Fibroblast of peridontal ligament (primary cell): Measurements from ENCODE around the gene SSNA1.
A peak's percentile ranks its signal among the peaks of the same experiment; 100 is the strongest.

ENCODE experiments used
- DNase-seq: peaks from one replicate; pipeline ENCODE4 v3.0.0-alpha.2; 2010; ENCODE audit errors: extremely low read depth

SSNA1 gene

DNA sequence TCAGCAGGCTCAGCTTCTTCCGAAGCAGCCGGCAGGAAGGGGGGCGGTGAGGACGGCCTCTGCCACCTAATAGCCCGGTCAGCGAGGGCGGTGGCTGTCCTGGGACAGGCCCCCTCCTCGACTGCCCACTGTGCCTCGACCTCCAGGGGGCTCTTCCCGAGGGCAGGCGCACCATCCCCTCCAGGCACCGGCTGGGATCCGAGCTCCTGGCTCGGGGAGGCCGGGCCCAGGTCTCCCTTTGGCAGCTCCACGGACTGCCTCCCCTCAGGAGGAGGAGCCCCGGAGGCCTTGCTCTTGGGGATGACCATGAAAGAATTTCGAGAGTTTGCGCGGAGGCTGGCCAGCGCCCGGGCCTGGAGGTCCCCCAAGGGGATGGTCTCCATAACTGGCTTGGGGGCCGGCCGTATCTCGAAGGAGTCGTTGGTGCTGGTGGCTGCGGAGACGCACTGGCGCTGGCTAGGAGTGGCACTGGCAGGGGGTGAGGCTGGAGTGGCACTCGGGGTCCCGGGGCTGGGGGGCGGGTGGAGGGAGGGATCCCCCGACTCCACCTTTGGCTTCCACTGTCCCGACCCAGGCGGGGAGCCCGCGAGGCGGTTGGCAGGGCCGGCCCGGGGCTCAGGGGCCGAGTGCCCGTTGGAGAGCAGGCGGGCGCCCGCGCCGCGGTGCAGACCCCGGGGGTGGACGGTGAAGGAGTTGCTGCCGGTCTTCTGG lies 11.1 kb downstream of the SSNA1 start:
- peak; percentile 26 for DNase-seq

DNA sequence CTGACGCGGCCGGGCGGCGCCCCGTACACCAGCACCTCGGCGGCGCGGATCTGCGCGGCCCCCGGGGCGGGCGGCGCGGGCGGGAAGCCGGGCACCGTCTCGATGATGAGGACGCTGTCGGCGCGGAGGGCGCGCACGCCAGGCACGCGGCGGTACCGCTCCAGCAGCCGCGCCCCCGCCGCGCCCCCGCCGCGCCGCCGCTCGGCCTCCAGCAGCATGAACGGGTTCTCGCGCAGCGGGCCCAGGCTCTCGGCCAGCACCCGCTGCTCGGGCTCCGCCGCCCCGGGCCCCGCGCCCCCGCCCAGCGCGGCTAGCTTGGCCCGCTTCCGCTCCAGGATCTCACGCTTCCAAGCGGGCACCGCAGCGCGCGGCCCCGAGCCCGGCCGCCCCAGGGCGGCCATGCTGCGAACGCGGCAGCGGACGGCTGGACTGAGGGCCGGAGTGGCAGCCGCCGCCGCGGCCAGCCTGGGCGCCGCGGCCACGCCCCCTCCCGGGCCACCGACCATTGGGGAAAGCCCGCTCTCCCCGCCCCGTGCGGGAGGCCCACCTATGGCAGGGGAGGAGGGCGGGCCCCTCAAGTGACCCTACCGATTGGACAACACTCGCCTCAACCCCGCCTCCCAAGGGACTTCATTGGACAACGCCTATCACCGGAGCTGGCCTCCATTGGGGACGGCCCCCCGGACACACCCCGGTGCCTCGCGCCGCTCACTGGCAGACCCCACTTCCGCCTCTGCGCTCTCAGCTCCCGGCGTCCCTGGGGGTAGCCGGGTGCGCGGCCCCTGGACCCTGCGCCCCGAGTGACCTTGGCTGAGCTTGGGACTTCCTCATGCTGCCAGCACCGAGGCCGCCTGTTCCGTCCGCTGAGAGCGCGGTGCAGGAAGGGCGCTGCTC lies 12.1 kb downstream of the SSNA1 start, which contains the start of gene TPRN:
Gene TPRN (minus strand): TSS at position 431 of the 894 bp plus-strand sequence. CDS start 30 bp downstream, at position 401.
- DNase-seq: peak; percentile 98

DNA sequence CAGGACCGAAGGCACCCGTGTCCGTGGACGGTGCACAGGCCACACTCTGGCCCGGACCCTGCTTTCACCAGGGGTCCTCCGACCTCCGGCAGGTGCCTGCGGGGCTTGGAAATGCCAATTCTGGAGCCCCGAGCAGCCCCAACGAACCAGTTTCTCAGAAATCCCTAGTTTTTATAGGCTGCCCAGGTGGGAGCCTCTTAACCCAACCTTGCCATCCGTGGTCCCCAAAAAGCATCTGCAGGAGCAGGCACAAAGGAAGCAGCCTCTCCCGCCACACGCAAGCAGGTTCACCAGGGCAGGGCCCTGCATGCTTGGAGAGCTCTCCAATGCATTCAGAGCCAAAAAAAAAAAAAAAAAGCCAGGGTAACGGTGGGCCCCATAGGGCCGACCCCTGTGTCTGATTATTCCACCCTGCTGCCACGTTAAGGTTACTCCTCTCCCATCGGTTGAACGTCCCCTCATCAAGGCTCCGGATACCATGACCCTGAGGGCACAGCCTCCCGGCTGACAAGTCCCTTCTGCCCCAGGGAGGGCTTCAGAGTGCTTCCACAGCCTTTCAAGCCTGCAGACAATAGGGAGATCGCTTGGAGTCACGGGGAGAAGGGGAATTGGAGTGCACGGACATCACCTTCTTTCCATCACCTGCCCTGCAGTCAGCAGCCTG lies 12.9 kb downstream of the SSNA1 start:
- DNase-seq: no peak

- no peak for DNase-seq
Observed at GRCh38 chr9:137202966-137203365, 14.5 kb downstream of the SSNA1 start.

DNA sequence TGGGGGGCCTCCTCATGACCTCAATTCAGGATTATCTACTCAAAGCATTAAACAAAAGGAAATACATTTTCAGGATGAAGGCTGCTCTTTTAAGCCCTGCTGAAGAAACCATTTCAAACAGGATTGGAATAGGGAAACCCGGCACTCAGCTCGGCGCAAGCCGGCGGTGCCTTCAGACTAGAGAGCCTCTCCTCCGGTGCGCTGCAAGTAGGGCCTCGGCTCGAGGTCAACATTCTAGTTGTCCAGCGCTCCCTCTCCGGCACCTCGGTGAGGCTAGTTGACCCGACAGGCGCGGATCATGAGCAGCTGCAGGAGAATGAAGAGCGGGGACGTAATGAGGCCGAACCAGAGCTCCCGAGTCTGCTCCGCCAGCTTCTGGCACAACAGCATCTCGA lies 16.3 kb downstream of the SSNA1 start:
- DNase-seq: no peak

DNA sequence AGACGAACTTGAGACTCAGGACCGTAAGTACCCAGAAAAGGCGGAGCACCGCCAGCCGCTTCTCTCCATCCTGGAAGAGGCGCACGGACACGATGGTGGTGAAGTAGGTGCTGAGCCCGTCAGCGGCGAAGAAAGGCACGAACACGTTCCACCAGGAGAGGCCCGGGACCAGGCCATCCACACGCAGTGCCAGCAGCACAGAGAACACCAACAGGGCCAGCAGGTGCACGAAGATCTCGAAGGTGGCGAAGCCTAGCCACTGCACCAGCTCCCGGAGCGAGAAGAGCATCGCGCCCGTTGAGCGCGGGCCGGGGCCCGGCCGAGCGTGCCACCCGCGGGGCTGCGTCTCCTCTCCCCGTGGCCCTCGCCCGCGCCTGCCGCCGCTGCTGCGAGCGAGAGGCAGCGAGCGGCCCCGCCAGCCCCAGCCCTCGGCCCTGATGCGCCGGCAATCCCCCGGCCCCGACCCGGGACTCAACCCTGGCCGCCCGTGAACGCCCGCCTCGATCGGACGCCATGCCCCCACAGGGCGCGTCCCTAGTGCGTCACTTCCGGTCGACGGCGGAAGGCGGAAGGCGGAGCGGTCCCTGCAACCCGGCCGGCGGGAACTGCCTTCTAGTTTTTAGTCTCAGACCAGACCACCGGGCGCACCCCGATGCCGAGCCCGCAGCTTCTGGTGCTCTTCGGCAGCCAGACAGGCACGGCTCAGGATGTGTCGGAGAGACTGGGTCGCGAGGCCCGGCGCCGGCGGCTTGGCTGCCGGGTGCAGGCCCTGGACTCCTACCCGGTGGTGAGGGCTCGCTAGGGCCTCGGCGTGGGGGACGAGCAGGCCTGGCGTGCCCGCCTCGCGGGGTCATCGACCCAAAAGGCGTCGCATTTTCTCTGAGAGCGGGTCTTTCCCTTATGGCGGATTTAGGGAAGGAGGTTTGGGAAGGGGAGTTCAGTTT lies 16.9 kb downstream of the SSNA1 start, which contains the start of the genes NDOR1 and TMEM203:
Gene NDOR1 (plus strand): TSS at position 575 of the 944 bp plus-strand sequence. CDS start 78 bp downstream, at position 653.
Gene TMEM203 (minus strand): TSS at position 523 of the 944 bp plus-strand sequence. CDS start 234 bp downstream, at position 289.
- DNase-seq: peak; percentile 71

DNA sequence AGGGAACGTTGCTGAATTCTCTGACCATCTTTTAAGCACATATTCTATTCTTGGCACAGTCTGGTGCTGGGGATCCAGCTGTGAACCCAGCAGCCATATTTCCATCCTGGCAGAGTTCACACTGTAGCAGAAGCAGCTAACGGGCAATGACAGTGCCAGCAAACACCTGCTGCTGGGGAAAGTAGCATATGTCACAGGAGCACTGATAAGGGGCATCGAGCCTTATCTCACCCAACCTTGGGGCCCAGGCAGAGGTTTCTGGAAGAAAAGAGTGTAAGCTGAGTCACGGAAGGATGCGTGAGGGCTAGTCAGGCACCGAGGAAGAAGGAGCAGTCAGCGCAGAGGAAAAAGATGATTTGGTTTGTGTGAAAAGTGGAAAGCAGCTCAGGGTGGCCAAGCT lies 18.1 kb downstream of the SSNA1 start:
- DNase-seq: no peak

DNA sequence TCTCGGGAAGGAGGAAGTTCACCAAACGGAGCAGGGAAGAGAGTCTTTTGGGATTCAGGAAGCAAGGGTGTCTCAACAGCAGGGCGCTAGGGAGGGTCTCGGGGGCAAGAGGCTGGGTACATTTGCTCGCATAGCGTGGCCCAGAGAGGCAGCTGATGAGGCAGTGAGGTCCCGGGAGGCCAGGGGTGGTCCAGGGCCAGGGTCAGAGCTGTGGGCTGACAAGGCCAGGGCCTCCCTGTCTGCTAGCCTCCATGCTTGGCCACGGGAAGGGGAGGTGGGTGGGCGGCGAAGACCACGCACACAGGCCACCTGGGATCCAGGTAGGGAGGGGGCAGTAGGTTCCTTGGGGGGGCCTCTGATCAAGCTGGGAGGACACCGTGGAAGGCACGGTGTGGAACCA lies 23.1 kb downstream of the SSNA1 start:
- DNase-seq: no peak

- DNase-seq: no peak
Observed at GRCh38 chr9:137212520-137212919, 24.0 kb downstream of the SSNA1 start.

DNA sequence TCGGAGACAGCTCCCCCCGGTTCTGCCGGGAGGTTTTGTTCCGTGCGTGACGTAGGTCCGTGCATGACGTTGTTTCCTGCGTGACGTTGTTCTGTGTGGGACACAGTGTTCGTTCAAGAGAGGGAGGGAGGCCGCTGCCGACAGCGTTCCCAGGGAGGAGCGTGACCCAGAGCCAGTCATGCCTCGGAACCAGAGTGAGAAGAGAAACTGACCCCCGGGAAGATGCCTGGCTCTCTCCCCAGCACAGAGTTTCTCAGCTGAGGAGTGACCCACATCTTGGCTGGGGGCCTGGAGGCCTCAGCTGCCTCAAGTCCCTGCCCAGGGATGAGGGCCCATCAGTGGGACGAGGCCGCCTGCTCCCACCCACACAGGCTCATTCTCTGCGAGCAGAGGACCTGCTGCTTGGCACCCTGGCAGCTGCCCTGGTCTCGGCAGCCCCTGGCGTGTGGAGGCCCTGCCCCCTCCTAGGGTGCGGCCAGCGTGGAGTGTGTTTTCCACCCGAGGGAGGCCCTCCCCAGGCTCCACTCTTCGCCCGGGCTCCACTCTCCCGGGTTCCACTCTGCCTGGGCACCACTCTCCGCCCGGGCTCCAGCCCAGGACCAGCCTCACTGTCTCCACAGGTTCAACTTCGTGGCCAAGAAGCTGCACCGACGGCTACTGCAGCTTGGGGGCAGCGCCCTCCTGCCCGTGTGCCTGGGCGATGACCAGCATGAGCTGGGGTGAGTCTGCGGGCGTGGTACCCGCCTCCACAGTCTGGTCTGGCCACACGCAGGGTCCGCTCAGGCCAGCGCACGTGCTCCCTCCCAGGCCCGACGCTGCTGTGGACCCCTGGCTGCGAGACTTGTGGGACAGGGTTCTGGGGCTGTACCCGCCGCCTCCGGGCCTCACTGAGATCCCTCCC lies 24.9 kb downstream of the SSNA1 start:
- DNase-seq: no peak

DNA sequence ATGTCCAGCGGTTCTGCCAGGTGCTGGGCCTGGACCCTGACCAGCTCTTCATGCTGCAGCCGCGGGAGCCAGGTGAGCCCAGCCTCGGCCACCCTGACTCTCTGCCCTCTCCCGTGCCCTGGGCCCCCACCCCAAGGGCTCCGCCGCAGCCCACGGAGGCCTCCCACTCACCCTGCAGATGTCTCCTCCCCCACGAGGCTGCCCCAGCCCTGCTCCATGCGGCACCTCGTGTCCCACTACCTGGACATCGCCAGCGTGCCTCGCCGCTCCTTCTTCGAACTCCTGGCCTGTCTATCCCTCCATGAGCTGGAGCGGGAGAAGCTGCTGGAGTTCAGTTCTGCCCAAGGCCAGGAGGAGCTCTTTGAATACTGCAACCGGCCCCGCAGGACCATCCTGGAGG lies 26.1 kb downstream of the SSNA1 start:
- DNase-seq: no peak

GRCh38 chr9:137215196-137215986 lies 26.9 kb downstream of the SSNA1 start:
- no peak for DNase-seq

DNA sequence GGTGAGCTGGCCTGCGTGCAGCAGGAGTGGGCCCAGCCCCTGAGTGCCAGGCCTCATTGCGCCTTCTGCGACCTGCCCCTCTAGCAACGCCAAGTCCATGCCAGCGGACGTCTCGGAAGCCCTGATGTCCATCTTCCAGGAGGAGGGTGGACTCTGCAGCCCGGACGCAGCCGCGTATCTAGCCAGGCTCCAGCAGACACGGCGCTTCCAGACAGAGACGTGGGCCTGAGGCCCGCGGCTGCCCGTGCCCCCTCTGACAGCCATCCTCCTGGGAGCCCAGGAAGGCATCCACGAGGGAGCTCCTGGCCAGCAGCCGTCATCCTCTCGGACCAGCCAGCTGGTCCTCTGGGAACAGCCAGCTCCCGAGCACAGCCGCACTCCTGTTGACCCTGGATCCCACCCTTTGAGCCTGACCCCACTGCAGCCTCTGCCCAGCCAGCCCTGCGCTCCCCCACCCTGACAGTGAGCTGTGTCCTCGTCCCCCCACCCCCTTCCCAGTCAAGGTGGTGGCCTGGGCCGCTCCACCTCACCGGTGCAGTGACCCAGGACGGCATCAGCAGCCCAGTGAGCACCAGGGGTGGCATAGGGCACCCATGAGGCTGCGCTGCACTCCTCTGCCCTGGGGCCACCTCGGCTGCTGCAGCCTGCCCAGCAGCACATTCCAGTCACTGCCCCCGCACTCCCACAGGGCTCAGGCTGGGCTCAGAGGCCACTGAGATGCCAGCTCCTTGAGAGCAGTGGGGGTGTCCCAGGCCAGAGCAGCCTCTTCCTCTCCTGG lies 27.9 kb downstream of the SSNA1 start:
- DNase-seq: no peak

DNA sequence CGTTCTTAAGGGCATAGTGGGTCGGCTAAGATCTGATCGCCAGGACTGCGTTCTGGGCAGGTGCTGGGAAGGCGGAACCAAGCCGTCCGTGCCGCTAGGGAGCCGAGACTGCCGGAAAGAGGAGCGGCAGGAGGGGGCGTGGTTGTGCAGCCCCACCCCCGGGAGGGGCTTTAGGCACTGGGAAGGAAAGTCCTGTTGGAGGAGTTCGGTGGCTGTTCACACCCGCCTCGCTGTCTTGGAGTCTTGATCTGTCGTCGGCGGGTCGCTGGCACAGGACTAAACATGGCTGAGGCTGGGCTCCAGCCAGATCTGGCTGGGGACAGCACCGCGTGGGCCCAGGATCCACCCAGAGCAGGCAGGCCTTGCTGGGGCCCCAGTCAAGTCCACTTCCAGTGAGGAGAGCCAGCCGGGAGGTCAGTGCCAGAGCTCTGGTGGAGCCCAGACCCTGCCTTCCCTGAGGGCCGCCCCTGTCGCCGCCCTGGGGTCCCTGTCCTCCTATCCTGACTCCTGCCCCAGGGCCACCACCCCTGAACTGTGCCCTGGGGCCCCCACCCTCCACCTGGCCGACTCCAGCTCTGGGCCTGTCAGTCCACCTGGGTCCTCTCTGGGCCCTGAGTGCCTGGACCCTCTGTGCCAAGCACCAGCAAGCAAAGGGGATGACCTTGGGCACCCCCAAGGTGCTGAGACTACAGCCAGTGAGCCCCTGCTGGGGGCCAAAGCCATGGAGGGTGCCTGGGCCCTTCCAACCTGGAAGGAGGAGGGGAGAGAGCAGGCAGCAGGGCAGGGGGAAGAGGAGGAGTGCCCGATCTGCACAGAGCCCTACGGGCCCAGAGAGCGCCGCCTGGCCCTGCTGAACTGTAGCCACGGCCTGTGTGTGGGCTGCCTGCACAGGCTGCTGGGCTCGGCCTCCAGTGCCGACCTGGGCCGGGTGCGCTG lies 29.1 kb downstream of the SSNA1 start:
- no peak for DNase-seq

DNA sequence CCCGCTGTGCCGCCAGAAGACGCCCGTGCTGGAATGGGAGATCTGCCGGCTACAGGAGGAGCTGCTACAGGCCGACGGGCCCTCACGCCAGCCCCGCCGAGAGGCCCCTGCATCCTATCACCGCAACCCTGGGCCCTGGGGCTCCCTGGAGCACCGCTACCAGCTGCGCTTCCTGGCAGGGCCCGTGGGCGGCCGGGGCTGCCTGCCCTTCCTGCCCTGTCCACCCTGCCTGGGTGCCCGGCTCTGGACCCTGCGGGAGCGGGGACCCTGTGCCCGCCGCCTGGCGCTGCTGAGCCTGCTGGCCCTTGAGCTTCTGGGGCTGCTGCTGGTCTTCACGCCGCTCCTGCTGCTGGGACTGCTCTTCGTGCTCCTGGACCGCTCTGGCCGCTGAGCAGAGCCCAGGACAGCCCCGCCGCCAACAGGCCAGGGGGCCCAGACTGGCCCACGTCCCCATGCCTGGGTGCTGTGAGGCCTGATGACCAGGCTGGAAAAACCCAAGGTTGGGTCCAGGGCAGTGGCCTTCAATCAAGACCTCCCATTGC lies 29.8 kb downstream of the SSNA1 start:
- DNase-seq: no peak

DNA sequence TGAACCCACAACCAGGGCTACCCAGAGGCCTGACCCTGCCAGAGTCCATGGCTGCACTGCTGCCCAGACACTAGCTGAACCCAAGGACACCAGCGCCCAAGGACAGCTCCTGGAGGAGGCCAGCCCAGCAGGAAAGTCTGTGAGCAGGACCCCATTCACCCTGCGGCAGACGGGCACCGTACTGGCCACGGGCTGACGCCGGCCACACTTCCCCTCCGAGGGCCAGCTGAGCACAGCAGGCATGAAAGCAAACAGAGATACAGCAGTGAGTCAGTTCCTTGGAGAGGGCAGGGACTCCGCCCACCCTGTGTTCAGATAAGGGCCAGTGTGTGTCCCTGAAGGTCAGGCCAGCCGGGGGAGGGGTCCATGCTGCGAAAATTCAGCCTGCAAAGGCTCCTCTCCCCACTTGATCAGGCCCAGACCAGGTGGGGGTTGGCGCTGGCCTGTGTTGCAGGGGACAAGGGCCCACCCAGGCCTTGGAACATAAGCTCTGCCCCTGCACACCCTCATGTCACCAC lies 30.3 kb downstream of the SSNA1 start:
- DNase-seq: no peak
